ENCODE measurements around the gene POT1.
"Not testable (repeated sequence)": the region's sequence is repeated elsewhere in the genome, so short reads cannot be mapped to it uniquely, and the experiment has no call there.

Gene POT1

GRCh38 chr7:124929467-124930172, at the start of gene POT1:
TSS of gene POT1 (minus strand) at chr7:124929825. CDS start at chr7:124897173, 32,652 bp downstream.
- DNase-seq (ENCODE audit: low read depth in 1 of 2, low spot score in 1 of 2), result peak; percentile 93

GRCh38 chr7:124975131-124975530, 45.5 kb upstream of the POT1 start:
- not testable (repeated sequence) for DNase-seq (ENCODE audit: low read depth in 1 of 2, low spot score in 1 of 2)

- DNase-seq (ENCODE audit: low read depth in 1 of 2, low spot score in 1 of 2), result no peak
Observed at GRCh38 chr7:124965553-124965952, 35.9 kb upstream of the POT1 start.

- DNase-seq (ENCODE audit: low read depth in 1 of 2, low spot score in 1 of 2), result no peak
Observed at GRCh38 chr7:124959676-124960075, 30.1 kb upstream of the POT1 start.

GRCh38 chr7:124957952-124958351, 28.3 kb upstream of the POT1 start:
- not testable (repeated sequence) for DNase-seq (ENCODE audit: low read depth in 1 of 2, low spot score in 1 of 2)

GRCh38 chr7:124956160-124956559, 26.5 kb upstream of the POT1 start:
- DNase-seq (ENCODE audit: low read depth in 1 of 2, low spot score in 1 of 2), result no peak

- DNase-seq (ENCODE audit: low read depth in 1 of 2, low spot score in 1 of 2), result no peak
Observed at GRCh38 chr7:124954790-124955189, 25.2 kb upstream of the POT1 start.

- DNase-seq (ENCODE audit: low read depth in 1 of 2, low spot score in 1 of 2), result no peak
Observed at GRCh38 chr7:124945680-124946079, 16.1 kb upstream of the POT1 start.

- no peak for DNase-seq (ENCODE audit: low read depth in 1 of 2, low spot score in 1 of 2)
Observed at GRCh38 chr7:124943472-124943871, 13.8 kb upstream of the POT1 start.

GRCh38 chr7:124942399-124942798, 12.8 kb upstream of the POT1 start:
- DNase-seq (ENCODE audit: low read depth in 1 of 2, low spot score in 1 of 2), result no peak

GRCh38 chr7:124940306-124940705, 10.7 kb upstream of the POT1 start:
- no peak for DNase-seq (ENCODE audit: low read depth in 1 of 2, low spot score in 1 of 2)

GRCh38 chr7:124938128-124938527, 8.5 kb upstream of the POT1 start:
- no peak for DNase-seq (ENCODE audit: low read depth in 1 of 2, low spot score in 1 of 2)

- DNase-seq (ENCODE audit: low read depth in 1 of 2, low spot score in 1 of 2), result no peak
Observed at GRCh38 chr7:124937076-124937475, 7.5 kb upstream of the POT1 start.

GRCh38 chr7:124934841-124935240, 5.2 kb upstream of the POT1 start:
- DNase-seq (ENCODE audit: low read depth in 1 of 2, low spot score in 1 of 2), result no peak

- DNase-seq (ENCODE audit: low read depth in 1 of 2, low spot score in 1 of 2), result no peak
Observed at GRCh38 chr7:124930655-124931597, 1.3 kb upstream of the POT1 start.

- no peak for DNase-seq (ENCODE audit: low read depth in 1 of 2, low spot score in 1 of 2)
Observed at GRCh38 chr7:124930173-124930623, 573 bp upstream of the POT1 start.

- no peak for DNase-seq (ENCODE audit: low read depth in 1 of 2, low spot score in 1 of 2)
Observed at GRCh38 chr7:124924906-124925305, 4.7 kb downstream of the POT1 start.

- DNase-seq (ENCODE audit: low read depth in 1 of 2, low spot score in 1 of 2), result no peak
Observed at GRCh38 chr7:124922200-124922599, 7.4 kb downstream of the POT1 start.

GRCh38 chr7:124919841-124920240, 9.8 kb downstream of the POT1 start:
- DNase-seq (ENCODE audit: low read depth in 1 of 2, low spot score in 1 of 2), result no peak

- no peak for DNase-seq (ENCODE audit: low read depth in 1 of 2, low spot score in 1 of 2)
Observed at GRCh38 chr7:124918662-124919061, 11.0 kb downstream of the POT1 start.

- DNase-seq (ENCODE audit: low read depth in 1 of 2, low spot score in 1 of 2), result no peak
Observed at GRCh38 chr7:124915242-124915641, 14.4 kb downstream of the POT1 start.

- no peak for DNase-seq (ENCODE audit: low read depth in 1 of 2, low spot score in 1 of 2)
Observed at GRCh38 chr7:124914298-124914697, 15.3 kb downstream of the POT1 start.
